ENCODE data around the gene SORCS3. TPM values are rescaled to one million over a fixed set of nuclear protein-coding genes. Genes with fewer than 3 reads are reported as not detected.

The SORCS3 gene
- polyA plus RNA-seq, 3 donors, result not detected

- Histone ChIP-seq H4K20me1 (ENCODE audit: insufficient read depth, low read length) (no peaks in the 10 kb centered on the region), H3K4me1 (ENCODE audit: control insufficient read depth in 1 of 2, insufficient read depth in 2 of 2, low read length in 2 of 2) (no peaks in the 10 kb centered on the region), H3K27ac (ENCODE audit: low read depth in 1 of 2, low read length in 2 of 2) (no peak overlapping the region), H3K27me3 (ENCODE audit: control insufficient read depth in 2 of 2, insufficient read depth in 2 of 2, low read length in 2 of 2) (no peaks in the 10 kb centered on the region), H3K79me2 (ENCODE audit: insufficient read depth, low read length) (no peaks in the 10 kb centered on the region), H3K4me2 (replicated peaks; ENCODE audit: extremely low read depth, low read length, poor library complexity, severe bottlenecking) (no peak overlapping the region), H3K36me3 (replicated peaks in 1 of 2; ENCODE audit: control insufficient read depth in 1 of 2, insufficient read depth in 2 of 2, low read length in 2 of 2) (no peaks in the 10 kb centered on the region), H3K4me3 (replicated peaks in 1 of 3; ENCODE audit: low read depth in 2 of 3, low read length in 3 of 3) (no peak overlapping the region), H2AFZ (ENCODE audit: insufficient read depth, low read depth, low read length, poor library complexity, severe bottlenecking) (no peak overlapping the region), H3K9ac (ENCODE audit: insufficient read depth, low read length, poor library complexity, severe bottlenecking) (no peak overlapping the region), H3K9me3 (replicated peaks in 1 of 2; ENCODE audit: control insufficient read depth in 1 of 2, insufficient read depth in 1 of 2, low read length in 2 of 2) (no peaks in the 10 kb centered on the region)
- Mint-ChIP-seq H3K36me3 (no peaks in the 10 kb centered on the region), H3K27ac (no peak overlapping the region), H3K4me3 (no peak overlapping the region), H3K27me3 (ENCODE audit: low read depth in 3 of 3) (peaks cover 0 to 1% (median 1%) of the 10 kb centered on the region in 3 donors), H3K4me1 (no peaks in the 10 kb centered on the region), H3K9me3 (peaks cover 0 to 23% (median 4%) of the 10 kb centered on the region in 7 donors)
- 100% methylated on average over 1 of the region's 2 CpGs for WGBS (ENCODE audit: insufficient coverage)
- DNase-seq, result no peak
- no peak for TF ChIP-seq CTCF (IDR thresholded peaks at IDR 0.05)
- intact Hi-C loops (cut with micrococcal nuclease), result no loop called here
Observed at GRCh38 chr10:104791471-104791870, 150.4 kb downstream of the SORCS3 start.

- intact Hi-C loops (cut with micrococcal nuclease), result no loop called here
- no peaks in the 10 kb centered on the region for H3K36me3 Mint-ChIP-seq
Observed at GRCh38 chr10:104795411-104795810, 154.3 kb downstream of the SORCS3 start.

More at GRCh38 chr10:104795411-104795810, 154.3 kb downstream of the SORCS3 start:
- Histone ChIP-seq H3K9me3 (replicated peaks in 1 of 2; ENCODE audit: control insufficient read depth in 1 of 2, insufficient read depth in 1 of 2, low read length in 2 of 2) (no peaks in the 10 kb centered on the region), H3K27me3 (ENCODE audit: control insufficient read depth in 2 of 2, insufficient read depth in 2 of 2, low read length in 2 of 2) (no peaks in the 10 kb centered on the region), H3K4me1 (ENCODE audit: control insufficient read depth in 1 of 2, insufficient read depth in 2 of 2, low read length in 2 of 2) (no peaks in the 10 kb centered on the region), H4K20me1 (ENCODE audit: insufficient read depth, low read length) (no peaks in the 10 kb centered on the region), H3K4me2 (replicated peaks; ENCODE audit: extremely low read depth, low read length, poor library complexity, severe bottlenecking) (no peak overlapping the region), H3K79me2 (ENCODE audit: insufficient read depth, low read length) (no peaks in the 10 kb centered on the region), H3K36me3 (replicated peaks in 1 of 2; ENCODE audit: control insufficient read depth in 1 of 2, insufficient read depth in 2 of 2, low read length in 2 of 2) (no peaks in the 10 kb centered on the region), H2AFZ (ENCODE audit: insufficient read depth, low read depth, low read length, poor library complexity, severe bottlenecking) (no peak overlapping the region), H3K4me3 (replicated peaks in 1 of 3; ENCODE audit: low read depth in 2 of 3, low read length in 3 of 3) (no peak overlapping the region), H3K9ac (ENCODE audit: insufficient read depth, low read length, poor library complexity, severe bottlenecking) (no peak overlapping the region), H3K27ac (ENCODE audit: low read depth in 1 of 2, low read length in 2 of 2) (no peak overlapping the region)
- TF ChIP-seq CTCF (IDR thresholded peaks at IDR 0.05), result no peak
- Mint-ChIP-seq H3K9me3 (peaks cover 0 to 9% (median 2%) of the 10 kb centered on the region in 7 donors), H3K4me1 (no peaks in the 10 kb centered on the region), H3K27ac (no peak overlapping the region), H3K4me3 (no peak overlapping the region), H3K27me3 (ENCODE audit: low read depth in 3 of 3) (peaks cover 0 to 1% (median 1%) of the 10 kb centered on the region in 3 donors)
- no peak for DNase-seq
- WGBS (ENCODE audit: insufficient coverage), result 92% methylated on average over 2 of the region's 3 CpGs
